Right hindlimb (tissue), 1 donor: ENCODE measurements around the gene MRPL52.
"Not testable (repeated sequence)": the region's sequence is repeated elsewhere in the genome, so short reads cannot be mapped to it uniquely, and the experiment has no call there.

Experiments used
- DNase-seq: peaks from one replicate; pipeline ENCODE4 v3.0.0-alpha.2; 2018

MRPL52 gene

GRCh38 chr14:22829661-22830442 lies at the start of gene MRPL52:
MRPL52 (plus strand) TSS chr14:22829887; CDS start chr14:22829913, 26 bp downstream.
- peak; percentile 94 for DNase-seq

GRCh38 chr14:22780105-22780679 lies 49.5 kb upstream of the MRPL52 start:
- no peak for DNase-seq

- no peak for DNase-seq
Measured at GRCh38 chr14:22780941-22781300, 48.8 kb upstream of the MRPL52 start.

- no peak for DNase-seq
Measured at GRCh38 chr14:22781301-22781991, 48.2 kb upstream of the MRPL52 start.

GRCh38 chr14:22786685-22787084 lies 43.0 kb upstream of the MRPL52 start:
- DNase-seq, result no peak

GRCh38 chr14:22791301-22791700 lies 38.4 kb upstream of the MRPL52 start:
- no peak for DNase-seq

GRCh38 chr14:22792158-22792557 lies 37.5 kb upstream of the MRPL52 start:
- no peak for DNase-seq

GRCh38 chr14:22793550-22793949 lies 36.1 kb upstream of the MRPL52 start:
- DNase-seq, result not testable (repeated sequence)

GRCh38 chr14:22793976-22794375 lies 35.7 kb upstream of the MRPL52 start:
- DNase-seq, result no peak

GRCh38 chr14:22794551-22794951 lies 35.1 kb upstream of the MRPL52 start:
- no peak for DNase-seq

- no peak for DNase-seq
Measured at GRCh38 chr14:22796087-22796707, 33.5 kb upstream of the MRPL52 start.

GRCh38 chr14:22797017-22797917 lies 32.4 kb upstream of the MRPL52 start:
- DNase-seq, result no peak

- no peak for DNase-seq
Measured at GRCh38 chr14:22798528-22798927, 31.2 kb upstream of the MRPL52 start.

GRCh38 chr14:22800346-22800745 lies 29.3 kb upstream of the MRPL52 start:
- no peak for DNase-seq

- DNase-seq, result no peak
Measured at GRCh38 chr14:22801716-22802115, 28.0 kb upstream of the MRPL52 start.

GRCh38 chr14:22802860-22803686 lies 26.6 kb upstream of the MRPL52 start:
- DNase-seq, result no peak

- no peak for DNase-seq
Measured at GRCh38 chr14:22803687-22803974, 26.1 kb upstream of the MRPL52 start.

- DNase-seq, result not testable (repeated sequence)
Measured at GRCh38 chr14:22805235-22805634, 24.5 kb upstream of the MRPL52 start.

GRCh38 chr14:22807432-22808087 lies 22.1 kb upstream of the MRPL52 start:
- DNase-seq, result no peak

- no peak for DNase-seq
Measured at GRCh38 chr14:22808388-22809209, 21.1 kb upstream of the MRPL52 start.
